Right lobe of liver (tissue), 6 donors: Measurements from ENCODE around the gene MGAT3. TPM values are rescaled to one million over a fixed set of nuclear protein-coding genes. Genes with fewer than 3 reads are reported as not detected.
"Not testable (repeated sequence)": the region's sequence is repeated elsewhere in the genome, so short reads cannot be mapped to it uniquely, and the experiment has no call there.

Experiments
- ATAC-seq, 4 donors: fragments of 200-7000 bp; cut with Tn5 transposase; one replicate each; pipeline ENCODE4 v1.9.1; 2020; ENCODE audit warnings: mild to moderate bottlenecking in 4 of 4, moderate library complexity in 4 of 4
- DNase-seq, 3 donors: peaks; one replicate each; pipeline ENCODE4 v3.0.0-alpha.2; 2020
- H3K27ac ChIP-seq, 3 donors: fragments of 200-600 bp; one replicate each; pipeline ENCODE4 v1.8.0; 2022
- H3K27me3 ChIP-seq, 2 donors: fragments of 200-600 bp; one replicate each; pipeline ENCODE4 v1.8.0; 2022
- H3K36me3 ChIP-seq, 4 donors: fragments of 200-600 bp; sonication (generic) in 1 of 4; one replicate each; pipeline versions ENCODE4 v1.5.1 to v1.8.0; 2017 to 2022; ENCODE audit warnings: control low read depth in 1 of 4
- H3K4me1 ChIP-seq, 4 donors: fragments of 200-600 bp; sonication (generic) in 1 of 4; one replicate each; pipeline versions ENCODE4 v1.5.1 to v1.8.0; 2017 to 2022; ENCODE audit warnings: control low read depth in 1 of 4
- H3K4me3 ChIP-seq, 3 donors: fragments of 200-600 bp; one replicate each; pipeline ENCODE4 v1.8.0; 2022
- H3K9me3 ChIP-seq, 4 donors: fragments of 200-600 bp; sonication (generic) in 1 of 4; one replicate each; pipeline versions ENCODE4 v1.5.1 to v1.8.0; 2017 to 2022; ENCODE audit warnings: control low read depth in 1 of 4
- POLR2A ChIP-seq: fragments of 450-650 bp; IDR thresholded peaks from one replicate; pipeline ENCODE4 v1.6.1; 2017; ENCODE audit warnings: antibody characterized with exemption, mild to moderate bottlenecking
- WGBS: methylation state at CpG from one replicate; pipeline ENCODE4 v1.1.6; 2018; ENCODE audit warnings: low coverage, low lambda C conversion rate; ENCODE audit not compliant: insufficient coverage; ENCODE audit errors: missing lambda C conversion rate; 5-methylcytosine and 5-hydroxymethylcytosine counted together
- intact Hi-C, 2 donors: fragments of 100-400 bp; cut with DNase I; formaldehyde crosslinking; loops; one replicate each; pipeline versions ENCODE4 v1.11.2 to v1.14.1; 2022
- total RNA-seq, 6 experiments: library from RNA; depleted of rRNA in 2 of 6; stranded (reverse); fragments of >200 nt in 2 of 6; fragmentation: NEBNext Ultra II Directional in 3 of 6; extraction: Animal tissue kit (Norgen Biotek cat#: 25700) in 3 of 6; gene quantifications; one replicate each; pipeline versions ENCODE4 v1.1.0 to v1.2.4, GENCODE V29; 2016 to 2023
- TF ChIP-seq, protein P1 (sequence below), 4 donors: fragments of 200-600 bp in 3 of 4; fragments of 450-650 bp in 1 of 4; IDR thresholded peaks; one replicate each; pipeline versions ENCODE4 v1.5.1 to v1.8.0; 2016 to 2022; ENCODE audit warnings: antibody characterized with exemption in 4 of 4, mild to moderate bottlenecking in 2 of 4
- donor health status: DM: no; HTN: yes; CAD: no.
- donor health status: DM: no; HTN: no; CAD: no.
- donor health status: DM: no; HTN: no; CAD: no.
- donor health status: DM: no; HTN: yes; CAD: no.
- donor health status: DM: no; HTN: yes; CAD: no.

The MGAT3 gene
- total RNA-seq, 6 experiments from 2014 or later, result 0.05 to 0.38 (median 0.07) TPM; not detected in 1

GRCh38 chr22:39518996-39519680, 62.3 kb downstream of the MGAT3 start:
- H3K36me3 ChIP-seq, result peaks cover 18 to 51% (median 28%) of the 10 kb centered on the region in 4 donors
- H3K9me3 ChIP-seq, result no peaks in the 10 kb centered on the region
- peak overlapping the region; percentile 100 for H3K4me3 ChIP-seq
- intact Hi-C loops, result no loop called here
- peak overlapping the region; percentile 97 to 99 (median 98) for H3K27ac ChIP-seq
- ATAC-seq (peak in 1 of 4 donors; percentile 1), DNase-seq (peak in 1 of 3 donors; percentile 3)
- TF ChIP-seq POLR2A, result no peak
- TF ChIP-seq, protein P1, sequence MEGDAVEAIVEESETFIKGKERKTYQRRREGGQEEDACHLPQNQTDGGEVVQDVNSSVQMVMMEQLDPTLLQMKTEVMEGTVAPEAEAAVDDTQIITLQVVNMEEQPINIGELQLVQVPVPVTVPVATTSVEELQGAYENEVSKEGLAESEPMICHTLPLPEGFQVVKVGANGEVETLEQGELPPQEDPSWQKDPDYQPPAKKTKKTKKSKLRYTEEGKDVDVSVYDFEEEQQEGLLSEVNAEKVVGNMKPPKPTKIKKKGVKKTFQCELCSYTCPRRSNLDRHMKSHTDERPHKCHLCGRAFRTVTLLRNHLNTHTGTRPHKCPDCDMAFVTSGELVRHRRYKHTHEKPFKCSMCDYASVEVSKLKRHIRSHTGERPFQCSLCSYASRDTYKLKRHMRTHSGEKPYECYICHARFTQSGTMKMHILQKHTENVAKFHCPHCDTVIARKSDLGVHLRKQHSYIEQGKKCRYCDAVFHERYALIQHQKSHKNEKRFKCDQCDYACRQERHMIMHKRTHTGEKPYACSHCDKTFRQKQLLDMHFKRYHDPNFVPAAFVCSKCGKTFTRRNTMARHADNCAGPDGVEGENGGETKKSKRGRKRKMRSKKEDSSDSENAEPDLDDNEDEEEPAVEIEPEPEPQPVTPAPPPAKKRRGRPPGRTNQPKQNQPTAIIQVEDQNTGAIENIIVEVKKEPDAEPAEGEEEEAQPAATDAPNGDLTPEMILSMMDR (IDR thresholded peaks at IDR 0.05), result no peak
- 0% methylated on average over 5 of the region's 24 CpGs for WGBS
- H3K27me3 ChIP-seq, result no peaks in the 10 kb centered on the region
- peaks cover 0 to 28% (median 13%) of the 10 kb centered on the region in 4 donors for H3K4me1 ChIP-seq

DNA sequence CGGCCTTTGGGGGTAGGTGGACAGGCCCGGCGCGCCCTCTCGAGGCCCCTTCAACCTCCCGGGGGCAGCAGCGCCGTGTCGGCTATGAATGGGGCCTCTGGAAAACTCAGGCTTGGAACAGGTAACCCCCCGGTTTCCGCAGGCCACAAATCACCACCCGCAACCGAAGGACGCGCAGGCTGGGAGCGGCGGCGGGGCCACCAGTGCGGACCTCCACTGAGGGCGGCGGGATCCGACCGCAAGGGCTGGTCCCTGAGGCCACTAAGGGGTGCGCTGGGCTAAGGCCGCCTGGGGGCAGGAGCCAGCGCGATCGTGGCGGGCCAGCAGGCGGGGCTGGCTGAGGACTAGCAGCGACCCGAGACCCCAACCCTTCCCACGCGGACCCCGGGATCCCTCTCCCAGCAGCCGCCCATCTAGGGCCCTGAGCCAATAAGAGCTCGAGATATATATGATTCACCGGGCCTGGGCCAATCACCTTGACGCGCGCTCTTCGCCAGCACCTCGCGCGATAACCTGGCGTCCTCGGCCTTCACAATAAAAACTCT, 62.9 kb downstream of the MGAT3 start:
- DNase-seq, result peak; percentile 97
- WGBS, result 2% methylated on average over 9 of the region's 47 CpGs
- Histone ChIP-seq H3K27me3 (no peaks in the 10 kb centered on the region), H3K27ac (peak overlapping the region; percentile 97 to 99 (median 98)), H3K4me1 (peaks cover 0 to 30% (median 14%) of the 10 kb centered on the region in 4 donors), H3K9me3 (no peaks in the 10 kb centered on the region), H3K36me3 (peaks cover 13 to 52% (median 31%) of the 10 kb centered on the region in 4 donors), H3K4me3 (peak overlapping the region; percentile 100)
- no peak for TF ChIP-seq POLR2A
- TF ChIP-seq, protein P1 (IDR thresholded peaks at IDR 0.05), result peak in 3 of 4 donors; percentile 33 to 46 (median 44)
- intact Hi-C loops, result no loop called here
- ATAC-seq, result peak; percentile 87 to 92 (median 89)

DNA sequence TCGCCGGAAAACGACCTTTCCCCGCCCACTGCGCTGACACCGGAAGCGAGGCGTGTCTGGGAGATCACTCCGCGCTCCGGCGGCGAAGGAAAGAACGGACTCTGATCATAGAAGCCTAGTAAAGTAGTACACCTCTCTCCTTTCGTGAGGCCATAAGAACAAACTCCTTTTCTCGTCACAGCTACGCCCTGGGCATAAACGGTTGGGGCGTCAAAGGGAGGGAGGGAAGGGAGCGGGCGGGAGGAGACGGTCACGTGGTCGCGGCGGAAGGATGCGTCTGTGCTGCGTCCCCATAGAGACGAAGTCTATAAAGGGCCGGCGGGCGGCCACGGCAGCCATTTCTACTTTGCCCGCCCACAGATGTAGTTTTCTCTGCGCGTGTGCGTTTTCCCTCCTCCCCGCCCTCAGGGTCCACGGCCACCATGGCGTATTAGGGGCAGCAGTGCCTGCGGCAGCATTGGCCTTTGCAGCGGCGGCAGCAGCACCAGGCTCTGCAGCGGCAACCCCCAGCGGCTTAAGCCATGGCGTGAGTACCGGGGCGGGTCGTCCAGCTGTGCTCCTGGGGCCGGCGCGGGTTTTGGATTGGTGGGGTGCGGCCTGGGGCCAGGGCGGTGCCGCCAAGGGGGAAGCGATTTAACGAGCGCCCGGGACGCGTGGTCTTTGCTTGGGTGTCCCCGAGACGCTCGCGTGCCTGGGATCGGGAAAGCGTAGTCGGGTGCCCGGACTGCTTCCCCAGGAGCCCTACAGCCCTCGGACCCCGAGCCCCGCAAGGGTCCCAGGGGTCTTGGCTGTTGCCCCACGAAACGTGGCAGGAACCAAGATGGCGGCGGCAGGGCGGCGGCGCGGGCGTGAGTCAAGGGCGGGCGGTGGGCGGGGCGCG, 63.7 kb downstream of the MGAT3 start, which contains the start of gene ATF4:
Gene ATF4 (plus strand): TSS at position 337 of the 880 bp plus-strand sequence. CDS start 884 bp downstream, outside the sequence.
- intact Hi-C loops, result no loop called here
- peaks cover 11 to 45% (median 29%) of the 10 kb centered on the region in 4 donors for H3K36me3 ChIP-seq
- H3K4me1 ChIP-seq, result peaks cover 0 to 32% (median 14%) of the 10 kb centered on the region in 4 donors
- TF ChIP-seq, protein P1 (IDR thresholded peaks at IDR 0.05), result peak in 1 of 4 donors; percentile 10
- TF ChIP-seq POLR2A, result peak; percentile 98
- peak within 1 kb of the TSS; percentile 97 to 99 (median 98) for H3K27ac ChIP-seq
- H3K9me3 ChIP-seq, result no peaks in the 10 kb centered on the region
- WGBS, result under 1% methylated on average over 34 of the region's 86 CpGs
- DNase-seq, result peak; percentile 92 to 93 (median 93)
- ATAC-seq, result peak; percentile 62 to 77 (median 64)
- H3K4me3 ChIP-seq, result peak within 1 kb of the TSS; percentile 100
- H3K27me3 ChIP-seq, result no peaks in the 10 kb centered on the region

DNA sequence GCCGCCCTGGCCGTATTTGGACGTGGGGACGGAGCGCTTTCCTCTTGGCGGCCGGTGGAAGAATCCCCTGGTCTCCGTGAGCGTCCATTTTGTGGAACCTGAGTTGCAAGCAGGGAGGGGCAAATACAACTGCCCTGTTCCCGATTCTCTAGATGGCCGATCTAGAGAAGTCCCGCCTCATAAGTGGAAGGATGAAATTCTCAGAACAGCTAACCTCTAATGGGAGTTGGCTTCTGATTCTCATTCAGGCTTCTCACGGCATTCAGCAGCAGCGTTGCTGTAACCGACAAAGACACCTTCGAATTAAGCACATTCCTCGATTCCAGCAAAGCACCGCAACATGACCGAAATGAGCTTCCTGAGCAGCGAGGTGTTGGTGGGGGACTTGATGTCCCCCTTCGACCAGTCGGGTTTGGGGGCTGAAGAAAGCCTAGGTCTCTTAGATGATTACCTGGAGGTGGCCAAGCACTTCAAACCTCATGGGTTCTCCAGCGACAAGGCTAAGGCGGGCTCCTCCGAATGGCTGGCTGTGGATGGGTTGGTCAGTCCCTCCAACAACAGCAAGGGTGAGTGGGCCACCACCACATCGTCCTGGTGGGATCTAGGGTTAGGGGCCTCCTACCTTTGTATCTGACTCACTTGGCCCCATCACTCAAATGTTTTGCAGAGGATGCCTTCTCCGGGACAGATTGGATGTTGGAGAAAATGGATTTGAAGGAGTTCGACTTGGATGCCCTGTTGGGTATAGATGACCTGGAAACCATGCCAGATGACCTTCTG, 64.5 kb downstream of the MGAT3 start:
- intact Hi-C loops, H3K27me3 ChIP-seq, H3K9me3 ChIP-seq, DNase-seq, ATAC-seq: not testable (repeated sequence)
- 1% methylated on average over 12 of the region's 28 CpGs for WGBS
- Histone ChIP-seq H3K36me3 (peaks cover 11 to 37% (median 27%) of the 10 kb centered on the region in 4 donors), H3K4me3 (peak overlapping the region; percentile 100), H3K4me1 (peaks cover 0 to 32% (median 14%) of the 10 kb centered on the region in 4 donors), H3K27ac (peak overlapping the region; percentile 97 to 99 (median 98))

DNA sequence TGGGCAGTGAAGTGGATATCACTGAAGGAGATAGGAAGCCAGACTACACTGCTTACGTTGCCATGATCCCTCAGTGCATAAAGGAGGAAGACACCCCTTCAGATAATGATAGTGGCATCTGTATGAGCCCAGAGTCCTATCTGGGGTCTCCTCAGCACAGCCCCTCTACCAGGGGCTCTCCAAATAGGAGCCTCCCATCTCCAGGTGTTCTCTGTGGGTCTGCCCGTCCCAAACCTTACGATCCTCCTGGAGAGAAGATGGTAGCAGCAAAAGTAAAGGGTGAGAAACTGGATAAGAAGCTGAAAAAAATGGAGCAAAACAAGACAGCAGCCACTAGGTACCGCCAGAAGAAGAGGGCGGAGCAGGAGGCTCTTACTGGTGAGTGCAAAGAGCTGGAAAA, 65.3 kb downstream of the MGAT3 start:
- Histone ChIP-seq H3K36me3 (peaks cover 11 to 37% (median 27%) of the 10 kb centered on the region in 4 donors), H3K4me3 (peak overlapping the region; percentile 100), H3K4me1 (peaks cover 0 to 37% (median 14%) of the 10 kb centered on the region in 4 donors)
- H3K27me3 ChIP-seq, H3K27ac ChIP-seq, H3K9me3 ChIP-seq, ATAC-seq, intact Hi-C loops: not testable (repeated sequence)
- peak in 1 of 3 donors; percentile 4 for DNase-seq
- WGBS, result 16% methylated on average over 3 of the region's 5 CpGs
